GM23338 (cell line): ENCODE results near the gene MGLL. TPM values are rescaled to one million over a fixed set of nuclear protein-coding genes. Genes with fewer than 3 reads are reported as not detected.

Source experiments
- ATAC-seq: fragments of 200-7000 bp; cut with Tn5 transposase; 3 replicates; pipeline ENCODE4 v1.9.1; 2020
- DNase-seq: peaks from one replicate; pipeline ENCODE4 v3.0.0-alpha.2; 2015; ENCODE audit warnings: low spot score
- H2AFZ ChIP-seq: fragments of 200-600 bp; sonication (generic); 2 replicates; pipeline ENCODE4 v1.8.0; 2016; ENCODE audit warnings: antibody characterized with exemption, mild to moderate bottlenecking, moderate library complexity
- H3F3A ChIP-seq: fragments of 200-600 bp; sonication (generic); replicated peaks from 2 replicates; pipeline ENCODE4 v1.8.0; 2017; ENCODE audit warnings: antibody characterized with exemption, mixed run types, low read depth
- H3K27ac ChIP-seq: fragments of 200-600 bp; sonication (generic); 2 replicates; pipeline ENCODE4 v1.6.1; 2016; ENCODE audit warnings: low read depth
- H3K27me3 ChIP-seq: fragments of 200-600 bp; sonication (generic); 2 replicates; pipeline ENCODE4 v1.8.0; 2016; ENCODE audit warnings: mild to moderate bottlenecking, mixed run types, moderate library complexity; ENCODE audit not compliant: insufficient read depth
- H3K36me3 ChIP-seq: fragments of 200-600 bp; sonication (generic); 2 replicates; pipeline ENCODE4 v1.8.0; 2016; ENCODE audit warnings: mild to moderate bottlenecking; ENCODE audit not compliant: insufficient read depth
- H3K4me1 ChIP-seq: fragments of 200-600 bp; sonication (generic); 2 replicates; pipeline ENCODE4 v1.8.0; 2016; ENCODE audit warnings: mild to moderate bottlenecking, moderate library complexity; ENCODE audit not compliant: insufficient read depth
- H3K4me2 ChIP-seq: fragments of 200-600 bp; sonication (generic); 2 replicates; pipeline ENCODE4 v1.7.1; 2017; ENCODE audit warnings: mixed run types
- H3K4me3 ChIP-seq: fragments of 200-600 bp; sonication (generic); 2 replicates; pipeline ENCODE4 v1.6.1; 2016; ENCODE audit warnings: mixed run types
- H3K79me2 ChIP-seq: fragments of 200-600 bp; sonication (generic); replicated peaks from 2 replicates; pipeline ENCODE4 v1.8.0; 2017; ENCODE audit warnings: mild to moderate bottlenecking; ENCODE audit not compliant: insufficient read depth
- H3K9me2 ChIP-seq: fragments of 200-600 bp; sonication (generic); 2 replicates; pipeline ENCODE4 v1.8.0; 2017; ENCODE audit not compliant: insufficient read depth
- H4K20me1 ChIP-seq: fragments of 200-600 bp; sonication (generic); replicated peaks from 2 replicates; pipeline ENCODE4 v1.8.0; 2017; ENCODE audit warnings: mild to moderate bottlenecking; ENCODE audit not compliant: insufficient read depth
- H3K27ac Mint-ChIP-seq: 2 replicates; pipeline ENCODE4 v1.8.0; 2020; ENCODE audit warnings: inconsistent platforms, mild to moderate bottlenecking, moderate library complexity, mixed read lengths
- H3K27me3 Mint-ChIP-seq: 3 replicates; pipeline ENCODE4 v1.8.0; 2022; ENCODE audit warnings: low read depth, mild to moderate bottlenecking, moderate library complexity, mixed read lengths, inconsistent platforms; ENCODE audit not compliant: insufficient read depth, poor library complexity
- H3K36me3 Mint-ChIP-seq: 3 replicates; pipeline ENCODE4 v1.8.0; 2021; ENCODE audit warnings: low read depth, mild to moderate bottlenecking, inconsistent platforms, moderate library complexity, mixed read lengths
- H3K4me1 Mint-ChIP-seq: 3 replicates; pipeline ENCODE4 v1.8.0; 2020; ENCODE audit warnings: mild to moderate bottlenecking, inconsistent platforms, mixed read lengths
- H3K4me3 Mint-ChIP-seq: 3 replicates; pipeline ENCODE4 v1.8.0; 2021; ENCODE audit warnings: moderate library complexity, mild to moderate bottlenecking, inconsistent platforms, mixed read lengths
- H3K9me3 Mint-ChIP-seq: 3 replicates; pipeline ENCODE4 v1.8.0; 2020; ENCODE audit warnings: moderate library complexity, mild to moderate bottlenecking, inconsistent platforms, mixed read lengths
- EZH2 ChIP-seq: fragments of 200-600 bp; sonication (generic); IDR thresholded peaks from one replicate; pipeline ENCODE4 v1.8.0; 2017; ENCODE audit warnings: antibody characterized with exemption, mild to moderate bottlenecking, low read depth; ENCODE audit not compliant: unreplicated experiment
- JUNB ChIP-seq: IDR thresholded peaks from one replicate; pipeline ENCODE4 v1.6.1; 2016; ENCODE audit warnings: antibody characterized with exemption; ENCODE audit not compliant: unreplicated experiment
- ZNF331 ChIP-seq: fragments of 250-450 bp; sonication (Bioruptor Pico); IDR thresholded peaks from 2 replicates; pipeline ENCODE4 v1.5.0; 2020; ENCODE audit warnings: low read depth, mild to moderate bottlenecking, moderate library complexity
- ZNF462 ChIP-seq: fragments of 250-450 bp; sonication (Bioruptor Pico); IDR thresholded peaks from 2 replicates; pipeline ENCODE4 v1.5.0; 2020; ENCODE audit warnings: mild to moderate bottlenecking, moderate library complexity
- polyA plus RNA-seq: library from polyadenylated mRNA; unstranded; fragments of >200 nt; fragmentation: Nextera tagmentation; extraction: Ambion mirVana; gene quantifications from 2 replicates; pipeline ENCODE4 v1.2.1, GENCODE V29; 2016
- total RNA-seq: library from RNA; depleted of rRNA; stranded (reverse); fragments of >200 nt; shearing (Covaris generic); gene quantifications from 2 replicates; pipeline ENCODE4 v1.2.3, GENCODE V29; 2014

Gene MGLL
- total and polyA plus RNA-seq, 2 experiments from 2014 or later = 0.71 to 0.83 TPM

GRCh38 chr3:127718245-127718915 is 103.9 kb downstream of the MGLL start:
- Histone ChIP-seq H3K36me3 (no peaks in the 10 kb centered on the region), H3K27me3 (no peaks in the 10 kb centered on the region), H3F3A (no peaks in the 10 kb centered on the region), H3K27ac (no peak overlapping the region), H3K79me2 (no peaks in the 10 kb centered on the region), H4K20me1 (no peaks in the 10 kb centered on the region), H3K9me2 (0 out of 2 replicates have a peak, but pooled peaks cover 5% of the 10 kb centered on the region), H3K4me1 (peaks cover 3% of the 10 kb centered on the region; the same call in 1 of the 2 replicates), H3K4me3 (no peak overlapping the region), H3K4me2 (no peak overlapping the region), H2AFZ (no peak overlapping the region)
- no peak for ATAC-seq
- no peaks in the 10 kb centered on the region; the same call in 2 of the 3 replicates for H3K9me3 Mint-ChIP-seq
- peaks cover 7% of the 10 kb centered on the region for H3K27me3 Mint-ChIP-seq
- DNase-seq = no peak
- H3K4me3 Mint-ChIP-seq = no peak overlapping the region
- TF ChIP-seq ZNF462 (CRISPR knock-in tag) (no peak), EZH2 (no peak), JUNB (no peak), ZNF331 (CRISPR knock-in tag) (no peak)
- H3K27ac Mint-ChIP-seq = no peak overlapping the region
- peaks cover 32% of the 10 kb centered on the region for H3K4me1 Mint-ChIP-seq
- H3K36me3 Mint-ChIP-seq = no peaks in the 10 kb centered on the region
